Keratinocyte (primary cell): ENCODE results near the gene TRPM3. TPM values are rescaled to one million over a fixed set of nuclear protein-coding genes. Genes with fewer than 3 reads are reported as not detected.

Experiments used
- DNase-seq: peaks from one replicate; pipeline ENCODE4 v3.0.0-alpha.2; 2011; ENCODE audit warnings: low read depth, missing footprints, low spot score
- FAIRE-seq: peaks from 2 replicates; lab custom pipeline; 2011; peaks lifted over from hg19 to GRCh38; lab: Jason Lieb, UNC
- H2AFZ ChIP-seq: 2 replicates; pipeline ENCODE4 v1.6.0; 2012; ENCODE audit warnings: low read length, control low read depth, inconsistent platforms; ENCODE audit not compliant: control insufficient read depth
- H3K27ac ChIP-seq: 2 replicates; pipeline ENCODE4 v1.5.1; 2011; ENCODE audit warnings: low read length; ENCODE audit not compliant: control insufficient read depth, insufficient read depth
- H3K27me3 ChIP-seq: 3 replicates; pipeline ENCODE4 v1.6.0; 2011; ENCODE audit warnings: low read length; ENCODE audit not compliant: control insufficient read depth, insufficient read depth; ENCODE audit errors: extremely low read depth
- H3K36me3 ChIP-seq, 2 experiments: 2 replicates in 1 of 2; 3 replicates in 1 of 2; pipeline ENCODE4 v1.5.1; 2011; ENCODE audit warnings: low read length in 2 of 2, mild to moderate bottlenecking in 1 of 2; ENCODE audit not compliant: control insufficient read depth in 2 of 2, insufficient read depth in 2 of 2; ENCODE audit errors: extremely low read depth in 1 of 2
- H3K4me1 ChIP-seq: 3 replicates; pipeline ENCODE4 v1.5.1; 2011; ENCODE audit warnings: low read length; ENCODE audit not compliant: control insufficient read depth, insufficient read depth; ENCODE audit errors: extremely low read depth
- H3K4me2 ChIP-seq: 3 replicates; pipeline ENCODE4 v1.6.0; 2011; ENCODE audit warnings: low read depth, low read length; ENCODE audit not compliant: control insufficient read depth, insufficient read depth; ENCODE audit errors: extremely low read depth
- H3K4me3 ChIP-seq, 3 experiments: fragments of 200-600 bp in 1 of 3; sonication (generic) in 1 of 3; 2 replicates in 2 of 3; 3 replicates in 1 of 3; pipeline ENCODE4 v1.5.1; 2011 to 2016; ENCODE audit warnings: low read length in 3 of 3, mild to moderate bottlenecking in 3 of 3, control low read depth in 2 of 3, inconsistent platforms in 1 of 3, low read depth in 1 of 3, mixed read lengths in 1 of 3, mixed run types in 1 of 3, moderate library complexity in 1 of 3; ENCODE audit not compliant: control insufficient read depth in 2 of 3, insufficient read depth in 2 of 3; ENCODE audit errors: extremely low read depth in 1 of 3
- H3K79me2 ChIP-seq: 2 replicates; pipeline ENCODE4 v1.6.0; 2012; ENCODE audit warnings: low read length; ENCODE audit not compliant: control insufficient read depth, insufficient read depth
- H3K9ac ChIP-seq: 3 replicates; pipeline ENCODE4 v1.6.0; 2011; ENCODE audit warnings: low read length; ENCODE audit not compliant: control insufficient read depth, insufficient read depth; ENCODE audit errors: extremely low read depth
- H3K9me1 ChIP-seq: 3 replicates; pipeline ENCODE4 v1.6.0; 2011; ENCODE audit warnings: low read length; ENCODE audit not compliant: control insufficient read depth, insufficient read depth; ENCODE audit errors: extremely low read depth
- H3K9me3 ChIP-seq: 2 replicates; pipeline ENCODE4 v1.5.1; 2012; ENCODE audit warnings: low read depth, low read length; ENCODE audit not compliant: control insufficient read depth
- H4K20me1 ChIP-seq: 3 replicates; pipeline ENCODE4 v1.6.0; 2011; ENCODE audit warnings: low read length; ENCODE audit not compliant: control insufficient read depth, insufficient read depth; ENCODE audit errors: extremely low read depth
- CTCF ChIP-seq, 3 experiments: IDR thresholded peaks in 1 of 3; conservative IDR thresholded peaks in 1 of 3; optimal IDR thresholded peaks in 1 of 3; 2 replicates in 2 of 3; 3 replicates in 1 of 3; pipeline versions ENCODE3 to v1.5.1; 2011; ENCODE audit warnings: low read length in 3 of 3, mild to moderate bottlenecking in 3 of 3, moderate library complexity in 2 of 3, control low read depth in 1 of 3, inconsistent platforms in 1 of 3; ENCODE audit not compliant: insufficient read depth in 2 of 3; ENCODE audit errors: extremely low read depth in 1 of 3
- EZH2 ChIP-seq: IDR thresholded peaks from one replicate; pipeline ENCODE4 v1.6.1; 2012; ENCODE audit warnings: inconsistent platforms, mild to moderate bottlenecking, low read length, moderate library complexity
- dilution Hi-C: fragments of 300-500 bp; cut with MboI; formaldehyde crosslinking; loops from one replicate; pipeline ENCODE4 v1.7.0; 2020; ENCODE audit warnings: low sequenced_read_pairs; ENCODE audit not compliant: extremely low pct_ligation_motif_present
- polyA plus RNA-seq, 5 experiments: library from polyadenylated mRNA; depleted of rRNA in 3 of 5; stranded (reverse) in 3 of 5; stranded (forward) in 1 of 5; unstranded in 1 of 5; fragments of >200 nt; gene quantifications; 1 replicate in 1 of 5; 2 replicates in 3 of 5; 3 replicates in 1 of 5; pipeline versions ENCODE4 v1.2.1 to v1.2.3, GENCODE V29; 2011 to 2012; ENCODE audit warnings: missing spikeins in 2 of 5, low read depth in 1 of 5, low replicate concordance in 1 of 5

TRPM3 gene
- polyA plus RNA-seq, 1 donor (not counting 4 experiments of a cell fraction or from before 2014, with no cell fraction given): 0.03 TPM

GRCh38 chr9:70559102-70559501 lies 562.3 kb downstream of the TRPM3 start:
- FAIRE-seq: no peak
- dilution Hi-C loops: no loop called here
- no peak for DNase-seq
- Histone ChIP-seq H3K4me1 (peaks cover 15% of the 10 kb centered on the region), H3K27ac (no peak overlapping the region), H3K36me3 (no peaks in the 10 kb centered on the region), H3K9me1 (no peaks in the 10 kb centered on the region), H3K4me3 (no peak overlapping the region), H3K9ac (no peak overlapping the region), H4K20me1 (no peaks in the 10 kb centered on the region), H3K4me2 (no peak overlapping the region), H3K9me3 (no peaks in the 10 kb centered on the region), H2AFZ (no peak overlapping the region), H3K27me3 (no peaks in the 10 kb centered on the region), H3K79me2 (no peaks in the 10 kb centered on the region)
- TF ChIP-seq CTCF (optimal IDR thresholded peaks at IDR 0.05 in 1 of 3, IDR thresholded peaks at IDR 0.05 in 1 of 3, conservative IDR thresholded peaks at IDR 0.05 in 1 of 3; ENCODE audit: extremely low read depth in 1 of 3, insufficient read depth in 2 of 3, low read length in 3 of 3) (no peak), EZH2 (no peak)

GRCh38 chr9:70557661-70558369 lies 563.6 kb downstream of the TRPM3 start:
- DNase-seq (no peak), FAIRE-seq (no peak)
- no peaks in the 10 kb centered on the region for H3K79me2 ChIP-seq
- H3K4me3 ChIP-seq: no peak overlapping the region
- H3K9me1 ChIP-seq: no peaks in the 10 kb centered on the region
- peaks cover 16% of the 10 kb centered on the region for H3K4me1 ChIP-seq
- no peak overlapping the region for H3K27ac ChIP-seq
- no peaks in the 10 kb centered on the region for H3K9me3 ChIP-seq
- H3K36me3 ChIP-seq: no peaks in the 10 kb centered on the region
- no peak overlapping the region for H3K4me2 ChIP-seq
- no peak for TF ChIP-seq CTCF (optimal IDR thresholded peaks at IDR 0.05 in 1 of 3, IDR thresholded peaks at IDR 0.05 in 1 of 3, conservative IDR thresholded peaks at IDR 0.05 in 1 of 3; ENCODE audit: extremely low read depth in 1 of 3, insufficient read depth in 2 of 3, low read length in 3 of 3)
- TF ChIP-seq EZH2: no peak
- no peak overlapping the region for H3K9ac ChIP-seq
- no peaks in the 10 kb centered on the region for H3K27me3 ChIP-seq
- dilution Hi-C loops: no loop called here
- H4K20me1 ChIP-seq: no peaks in the 10 kb centered on the region
- H2AFZ ChIP-seq: no peak overlapping the region
